Fibroblast of gingiva (primary cell): ENCODE measurements around the gene NXPE3.
"Not testable (repeated sequence)": the region's sequence is repeated elsewhere in the genome, so short reads cannot be mapped to it uniquely, and the experiment has no call there.

Source experiments
- DNase-seq: peaks from one replicate; pipeline ENCODE4 v3.0.0-alpha.2; 2011; ENCODE audit warnings: low read depth

The NXPE3 gene

GRCh38 chr3:101779047-101779821 is at the start of gene NXPE3:
TSS of gene NXPE3 (plus strand) at chr3:101779211. CDS start at chr3:101785597, 6,386 bp downstream.
- DNase-seq, result peak; percentile 82

GRCh38 chr3:101729586-101729985 is 49.4 kb upstream of the NXPE3 start:
- peak; percentile 3 for DNase-seq

GRCh38 chr3:101730839-101731238 is 48.2 kb upstream of the NXPE3 start:
- DNase-seq, result no peak

- no peak for DNase-seq
Measured at GRCh38 chr3:101732240-101732641, 46.8 kb upstream of the NXPE3 start.

- no peak for DNase-seq
Measured at GRCh38 chr3:101735833-101736232, 43.2 kb upstream of the NXPE3 start.

GRCh38 chr3:101741914-101742313 is 37.1 kb upstream of the NXPE3 start:
- not testable (repeated sequence) for DNase-seq

- no peak for DNase-seq
Measured at GRCh38 chr3:101744811-101745210, 34.2 kb upstream of the NXPE3 start.

GRCh38 chr3:101745934-101746333 is 33.1 kb upstream of the NXPE3 start:
- DNase-seq, result not testable (repeated sequence)

GRCh38 chr3:101753386-101754113 is 25.5 kb upstream of the NXPE3 start:
- not testable (repeated sequence) for DNase-seq

- DNase-seq, result no peak
Measured at GRCh38 chr3:101758224-101758623, 20.8 kb upstream of the NXPE3 start.

- DNase-seq, result no peak
Measured at GRCh38 chr3:101762041-101762646, 16.9 kb upstream of the NXPE3 start.

GRCh38 chr3:101777745-101778281 is 1.2 kb upstream of the NXPE3 start:
- not testable (repeated sequence) for DNase-seq

GRCh38 chr3:101778385-101779046 is 495 bp upstream of the NXPE3 start:
- no peak for DNase-seq

GRCh38 chr3:101779822-101780381 is 891 bp downstream of the NXPE3 start:
- DNase-seq, result no peak

- peak; percentile 77 for DNase-seq
Measured at GRCh38 chr3:101780661-101781060, 1.6 kb downstream of the NXPE3 start.

- peak; percentile 9 for DNase-seq
Measured at GRCh38 chr3:101781166-101781565, 2.2 kb downstream of the NXPE3 start.

GRCh38 chr3:101784855-101785613 is 6.0 kb downstream of the NXPE3 start:
- no peak for DNase-seq

- no peak for DNase-seq
Measured at GRCh38 chr3:101791778-101792177, 12.8 kb downstream of the NXPE3 start.

GRCh38 chr3:101796077-101796680 is 17.2 kb downstream of the NXPE3 start:
- no peak for DNase-seq

GRCh38 chr3:101801174-101801573 is 22.2 kb downstream of the NXPE3 start:
- no peak for DNase-seq

GRCh38 chr3:101802179-101802578 is 23.2 kb downstream of the NXPE3 start:
- DNase-seq, result no peak
